HG03103 (cell line): ENCODE results near the gene MPPED1.

Source experiments
- ATAC-seq: cut with Tn5 transposase; IDR thresholded peaks from one replicate; pipeline ENCODE4 v1.9.1; 2021; ENCODE audit warnings: low read depth; ENCODE audit not compliant: unreplicated experiment

MPPED1 gene

GRCh38 chr22:43535336-43535735, 123.5 kb downstream of the MPPED1 start:
- no peak for ATAC-seq

- ATAC-seq = no peak
Observed at GRCh38 chr22:43535741-43536140, 123.9 kb downstream of the MPPED1 start.

- no peak for ATAC-seq
Observed at GRCh38 chr22:43537019-43537585, 125.3 kb downstream of the MPPED1 start.

- no peak for ATAC-seq
Observed at GRCh38 chr22:43539572-43540528, 128.0 kb downstream of the MPPED1 start.

GRCh38 chr22:43540529-43540923, 128.7 kb downstream of the MPPED1 start:
- ATAC-seq = no peak

GRCh38 chr22:43541022-43541421, 129.2 kb downstream of the MPPED1 start:
- no peak for ATAC-seq

- ATAC-seq = no peak
Observed at GRCh38 chr22:43541462-43542407, 129.9 kb downstream of the MPPED1 start.

- no peak for ATAC-seq
Observed at GRCh38 chr22:43542681-43543521, 131.1 kb downstream of the MPPED1 start.

GRCh38 chr22:43543522-43544288, 131.9 kb downstream of the MPPED1 start:
- ATAC-seq = no peak

GRCh38 chr22:43544289-43544673, 132.5 kb downstream of the MPPED1 start:
- no peak for ATAC-seq

GRCh38 chr22:43546186-43546585, 134.4 kb downstream of the MPPED1 start:
- ATAC-seq = no peak

- no peak for ATAC-seq
Observed at GRCh38 chr22:43550024-43550620, 138.3 kb downstream of the MPPED1 start.

GRCh38 chr22:43550672-43551071, 138.9 kb downstream of the MPPED1 start:
- no peak for ATAC-seq

GRCh38 chr22:43553451-43554258, 141.8 kb downstream of the MPPED1 start:
- no peak for ATAC-seq

- ATAC-seq = no peak
Observed at GRCh38 chr22:43554259-43554636, 142.4 kb downstream of the MPPED1 start.

GRCh38 chr22:43554694-43555365, 143.0 kb downstream of the MPPED1 start:
- no peak for ATAC-seq
